ENCODE results near the gene HIPK2.
"Not testable (repeated sequence)": the region's sequence is repeated elsewhere in the genome, so short reads cannot be mapped to it uniquely, and the experiment has no call there.

HIPK2 gene

GRCh38 chr7:139560199-139560598, 217.6 kb downstream of the HIPK2 start:
- DNase-seq = no peak

- no peak for DNase-seq
Observed at GRCh38 chr7:139559364-139560105, 218.3 kb downstream of the HIPK2 start.

- DNase-seq = no peak
Observed at GRCh38 chr7:139557857-139558581, 219.8 kb downstream of the HIPK2 start.

- DNase-seq = not testable (repeated sequence)
Observed at GRCh38 chr7:139553991-139554700, 223.7 kb downstream of the HIPK2 start.

- no peak for DNase-seq
Observed at GRCh38 chr7:139548302-139549028, 229.3 kb downstream of the HIPK2 start.

GRCh38 chr7:139544645-139545044, 233.2 kb downstream of the HIPK2 start:
- DNase-seq = no peak

GRCh38 chr7:139543801-139544603, 233.8 kb downstream of the HIPK2 start:
- DNase-seq = no peak

- no peak for DNase-seq
Observed at GRCh38 chr7:139542308-139543151, 235.3 kb downstream of the HIPK2 start.

- DNase-seq = no peak
Observed at GRCh38 chr7:139541600-139542307, 236.0 kb downstream of the HIPK2 start.

- DNase-seq = no peak
Observed at GRCh38 chr7:139540203-139540602, 237.6 kb downstream of the HIPK2 start.

- no peak for DNase-seq
Observed at GRCh38 chr7:139538881-139539635, 238.7 kb downstream of the HIPK2 start.

- no peak for DNase-seq
Observed at GRCh38 chr7:139536152-139536551, 241.6 kb downstream of the HIPK2 start.

GRCh38 chr7:139534966-139535651, 242.7 kb downstream of the HIPK2 start:
- DNase-seq = no peak

- no peak for DNase-seq
Observed at GRCh38 chr7:139534096-139534495, 243.7 kb downstream of the HIPK2 start.

- DNase-seq = no peak
Observed at GRCh38 chr7:139532636-139533155, 245.1 kb downstream of the HIPK2 start.

- DNase-seq = no peak
Observed at GRCh38 chr7:139531094-139531493, 246.7 kb downstream of the HIPK2 start.

GRCh38 chr7:139526578-139527544, 250.9 kb downstream of the HIPK2 start:
- DNase-seq = no peak

- DNase-seq = no peak
Observed at GRCh38 chr7:139525750-139526149, 252.0 kb downstream of the HIPK2 start.
